ENCODE results near the gene ANKLE1. TPM values are rescaled to one million over a fixed set of nuclear protein-coding genes. Genes with fewer than 3 reads are reported as not detected.

ANKLE1 gene, protein sequence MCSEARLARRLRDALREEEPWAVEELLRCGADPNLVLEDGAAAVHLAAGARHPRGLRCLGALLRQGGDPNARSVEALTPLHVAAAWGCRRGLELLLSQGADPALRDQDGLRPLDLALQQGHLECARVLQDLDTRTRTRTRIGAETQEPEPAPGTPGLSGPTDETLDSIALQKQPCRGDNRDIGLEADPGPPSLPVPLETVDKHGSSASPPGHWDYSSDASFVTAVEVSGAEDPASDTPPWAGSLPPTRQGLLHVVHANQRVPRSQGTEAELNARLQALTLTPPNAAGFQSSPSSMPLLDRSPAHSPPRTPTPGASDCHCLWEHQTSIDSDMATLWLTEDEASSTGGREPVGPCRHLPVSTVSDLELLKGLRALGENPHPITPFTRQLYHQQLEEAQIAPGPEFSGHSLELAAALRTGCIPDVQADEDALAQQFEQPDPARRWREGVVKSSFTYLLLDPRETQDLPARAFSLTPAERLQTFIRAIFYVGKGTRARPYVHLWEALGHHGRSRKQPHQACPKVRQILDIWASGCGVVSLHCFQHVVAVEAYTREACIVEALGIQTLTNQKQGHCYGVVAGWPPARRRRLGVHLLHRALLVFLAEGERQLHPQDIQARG
- 0.04 TPM for total RNA-seq

- peak; percentile 23 for ATAC-seq
Measured at GRCh38 chr19:17281391-17282304, at the start of gene ANKLE1. TSS of gene ANKLE1 (plus strand) at chr19:17281901. CDS start at chr19:17281921, 20 bp downstream.

- ATAC-seq = no peak
Measured at GRCh38 chr19:17232258-17232657, 49.4 kb upstream of the ANKLE1 start.

GRCh38 chr19:17234911-17235299, 46.8 kb upstream of the ANKLE1 start:
- peak; percentile 60 for ATAC-seq

DNA sequence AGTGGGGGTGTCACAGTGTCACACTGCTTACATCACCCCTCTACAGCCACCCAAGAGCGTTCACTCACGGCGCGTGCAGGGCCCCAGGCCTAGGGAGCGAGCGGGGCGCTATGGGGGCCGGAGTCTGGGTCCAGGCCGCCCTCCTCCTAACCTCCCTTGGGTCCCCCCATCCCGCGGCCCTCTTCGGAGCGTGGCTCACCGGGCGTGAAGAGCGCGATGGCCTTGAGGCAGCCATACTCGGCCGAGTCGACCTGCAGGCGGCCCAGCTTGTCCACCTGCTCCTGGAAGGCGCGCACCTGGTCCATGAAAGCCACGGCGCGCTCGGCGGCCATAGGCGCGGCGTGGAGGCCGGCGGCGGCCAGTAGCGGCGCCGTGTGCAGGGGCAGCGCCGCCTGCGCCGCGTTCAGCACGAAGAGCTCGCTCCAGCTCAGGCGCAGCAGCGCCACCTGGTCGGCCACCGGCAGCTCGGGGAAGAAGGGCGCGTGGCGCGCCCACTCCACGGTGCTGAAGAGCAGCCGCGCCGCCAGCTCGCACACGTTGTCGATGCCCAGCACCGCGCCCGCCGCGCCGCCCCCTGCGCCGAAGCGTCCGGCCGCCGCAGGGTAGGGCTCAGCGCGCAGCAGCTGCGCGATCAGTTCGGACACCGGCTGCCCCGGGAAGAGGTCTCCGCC, 46.3 kb upstream of the ANKLE1 start:
- ATAC-seq = peak; percentile 75

- ATAC-seq = peak; percentile 8
Measured at GRCh38 chr19:17235971-17236777, 45.5 kb upstream of the ANKLE1 start.

DNA sequence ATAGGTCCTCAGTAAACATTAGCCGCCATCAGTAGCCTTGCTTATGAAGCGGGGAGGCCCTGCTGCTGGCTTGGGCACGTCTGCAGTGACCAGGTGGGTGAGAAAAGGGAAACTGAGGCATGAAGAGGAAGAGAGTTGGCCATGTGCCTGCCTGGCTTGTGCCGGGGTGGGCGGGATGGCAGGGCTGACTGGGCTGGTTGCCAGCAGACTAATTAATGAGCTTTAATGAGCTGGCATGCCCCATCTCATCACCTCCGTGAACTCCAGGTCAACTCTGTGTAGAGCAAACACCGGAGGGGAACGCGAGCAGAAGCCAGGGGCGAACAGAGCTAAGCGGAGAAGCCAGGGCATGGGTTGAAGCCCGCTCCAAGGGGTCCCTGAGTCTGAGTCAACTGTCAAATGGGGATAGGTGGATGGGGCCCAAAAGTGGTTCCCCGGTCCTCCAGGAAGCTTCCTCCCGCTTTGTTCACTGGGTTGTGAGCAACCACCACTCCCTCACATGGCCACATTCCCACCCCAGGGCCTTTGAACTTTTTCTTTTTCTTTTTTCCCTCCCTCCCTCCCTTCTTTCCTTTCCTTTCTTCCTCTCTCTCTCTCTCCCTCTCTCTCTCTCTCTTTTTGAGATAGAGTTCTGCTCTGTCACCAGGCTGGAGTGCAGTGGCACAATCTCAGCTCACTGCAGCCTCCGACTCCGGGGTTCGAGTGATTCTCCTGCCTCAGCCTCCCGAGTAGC, 44.7 kb upstream of the ANKLE1 start:
- ATAC-seq = no peak

DNA sequence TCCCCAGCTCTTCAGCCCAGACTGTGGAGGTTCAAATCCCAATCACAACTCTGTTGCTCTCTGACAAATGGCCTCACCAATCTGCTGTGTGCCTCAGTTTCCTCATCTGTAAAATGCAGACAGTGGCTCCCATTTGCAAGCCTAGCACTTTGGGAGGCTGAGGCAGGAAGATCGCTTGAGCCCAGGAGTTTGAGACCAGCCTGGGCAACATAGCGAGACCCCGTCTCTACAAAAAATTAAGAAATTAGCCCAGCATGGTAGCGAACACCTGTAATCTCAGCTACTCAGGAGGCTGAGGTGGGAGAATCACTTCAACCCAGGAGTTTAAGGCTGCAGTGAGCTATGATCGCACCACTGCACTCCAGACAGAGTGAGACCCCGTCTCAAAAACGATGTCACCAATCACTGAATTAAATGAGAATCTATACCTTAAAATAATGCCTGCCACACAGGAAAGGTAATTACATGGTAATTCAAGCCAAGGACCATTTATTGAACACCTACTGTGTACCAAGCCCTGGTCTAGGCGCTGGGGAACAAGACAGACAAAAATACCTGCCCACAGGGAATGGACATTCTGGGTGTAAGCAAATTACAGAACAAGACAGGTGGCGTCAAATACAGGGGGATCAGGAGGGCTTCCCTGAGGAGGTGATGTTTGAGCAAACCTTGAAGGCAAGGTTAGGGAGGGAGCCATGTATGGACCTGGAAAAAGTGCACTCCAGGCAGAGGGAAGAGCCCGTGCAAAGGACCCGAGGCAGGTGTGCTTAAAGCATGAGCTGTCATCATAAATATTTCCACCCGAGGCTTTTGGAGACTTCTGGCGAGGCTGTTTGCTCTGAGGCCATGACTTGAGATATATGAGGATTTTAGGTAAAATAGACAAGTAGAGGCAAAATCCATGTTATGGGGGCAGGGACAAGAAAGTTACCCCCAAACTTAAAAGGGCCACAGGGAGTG, 43.7 kb upstream of the ANKLE1 start:
- no peak for ATAC-seq

GRCh38 chr19:17240062-17240752, 41.5 kb upstream of the ANKLE1 start:
- no peak for ATAC-seq

GRCh38 chr19:17240826-17241399, 40.8 kb upstream of the ANKLE1 start:
- ATAC-seq = no peak

DNA sequence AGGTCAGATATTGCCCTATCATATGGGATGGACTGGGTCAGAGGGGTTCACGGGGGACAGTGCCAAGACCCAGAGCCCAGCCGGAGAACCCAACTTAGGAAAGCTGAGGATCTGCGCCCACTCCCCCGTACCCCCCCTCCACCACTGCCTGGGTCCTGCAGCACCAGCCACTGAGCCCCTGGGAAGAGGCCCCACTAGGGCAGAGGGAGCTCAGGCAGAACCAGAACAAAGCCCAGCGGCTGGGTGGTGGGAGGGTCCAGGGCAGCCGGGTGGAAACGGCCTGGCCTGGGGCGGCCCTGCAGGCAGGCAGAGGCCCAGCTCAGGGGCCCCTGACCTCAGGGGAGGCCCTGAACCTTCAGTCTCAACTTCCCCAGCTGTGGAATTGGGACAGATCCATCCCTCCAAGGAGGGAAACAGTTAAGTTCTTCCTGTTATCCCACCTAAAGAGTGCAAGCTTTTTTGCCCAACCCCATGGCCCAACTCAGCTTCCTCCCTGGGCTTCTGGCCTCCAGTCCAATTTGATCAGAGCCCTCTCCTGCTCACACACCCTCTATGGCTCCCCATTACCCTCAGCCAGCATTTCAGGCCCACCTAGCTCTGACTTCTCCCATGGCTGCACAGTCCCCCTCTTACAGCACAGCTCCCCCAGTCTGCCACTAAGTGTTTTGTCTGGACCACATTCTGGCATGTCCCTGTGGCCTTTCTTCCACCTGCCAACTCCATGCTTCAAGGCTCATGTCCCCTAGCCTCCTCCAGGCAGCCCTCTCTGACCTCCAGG, 39.1 kb upstream of the ANKLE1 start:
- no peak for ATAC-seq

DNA sequence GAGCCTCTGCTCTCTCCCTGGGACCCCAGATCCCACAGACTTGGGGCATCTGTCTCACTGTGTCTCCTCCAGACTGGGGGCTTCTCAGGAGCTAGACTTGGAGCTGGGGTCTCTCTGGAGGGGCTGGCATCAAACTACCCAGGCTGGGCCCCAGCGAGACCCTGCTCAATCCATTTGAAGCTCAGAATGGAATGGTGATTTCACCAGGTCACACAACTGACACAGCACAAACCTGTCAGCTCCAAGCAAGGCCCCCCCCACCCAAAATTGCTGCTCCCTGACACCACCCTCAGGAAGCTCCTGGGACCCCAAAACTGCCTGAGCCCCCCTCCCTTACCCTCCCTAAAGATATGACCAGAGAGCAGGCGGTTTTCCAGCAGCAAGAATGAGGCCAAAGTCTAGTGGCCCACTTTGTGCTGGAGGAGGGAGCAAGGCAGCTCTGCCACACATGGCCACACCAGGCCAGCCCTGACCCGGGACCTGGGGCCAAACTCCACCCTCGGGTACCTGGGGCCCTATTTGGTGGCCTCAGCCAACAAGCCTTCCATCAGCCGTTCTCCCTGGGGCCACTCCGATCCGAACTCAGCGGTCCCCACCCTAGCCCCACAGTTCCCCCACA, 38.4 kb upstream of the ANKLE1 start:
- no peak for ATAC-seq

DNA sequence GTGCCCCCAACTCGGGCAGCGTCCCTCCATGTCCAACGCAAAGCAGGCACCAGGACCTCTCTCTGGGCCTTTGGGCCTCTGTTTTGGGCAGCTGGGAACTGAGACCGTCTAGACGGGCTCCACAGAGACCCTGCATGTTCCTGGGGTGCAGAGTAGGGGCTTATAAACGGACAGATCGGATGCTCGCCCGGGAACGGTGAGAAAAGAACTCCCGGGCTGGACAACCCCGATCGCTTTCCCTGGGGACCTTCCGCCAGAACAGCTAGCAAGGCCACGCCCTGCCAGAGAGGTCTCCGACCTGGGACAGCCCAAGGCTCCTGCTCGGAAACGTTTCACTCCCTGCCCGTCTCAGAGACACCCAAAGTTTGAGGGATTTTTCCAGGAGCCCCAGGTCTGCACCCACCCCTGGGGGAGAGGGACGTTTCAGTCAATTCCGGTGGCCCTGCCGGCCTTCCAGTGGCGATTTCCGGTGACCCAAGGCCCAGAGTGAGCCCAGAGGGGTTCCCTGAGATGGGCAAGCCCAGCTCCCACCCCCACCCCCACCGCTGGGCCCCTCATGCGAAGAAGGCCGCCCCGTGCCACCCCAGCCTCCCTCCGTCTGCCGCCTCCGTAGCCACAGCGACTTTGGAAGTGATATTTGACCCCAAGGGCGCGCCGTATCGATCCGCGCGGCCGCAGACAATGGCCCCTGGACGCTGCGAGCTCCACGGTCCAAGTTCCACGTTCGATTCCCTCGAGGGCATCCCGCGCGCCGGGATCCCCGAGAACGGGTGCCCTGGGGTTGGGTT, 37.7 kb upstream of the ANKLE1 start:
- ATAC-seq = no peak

DNA sequence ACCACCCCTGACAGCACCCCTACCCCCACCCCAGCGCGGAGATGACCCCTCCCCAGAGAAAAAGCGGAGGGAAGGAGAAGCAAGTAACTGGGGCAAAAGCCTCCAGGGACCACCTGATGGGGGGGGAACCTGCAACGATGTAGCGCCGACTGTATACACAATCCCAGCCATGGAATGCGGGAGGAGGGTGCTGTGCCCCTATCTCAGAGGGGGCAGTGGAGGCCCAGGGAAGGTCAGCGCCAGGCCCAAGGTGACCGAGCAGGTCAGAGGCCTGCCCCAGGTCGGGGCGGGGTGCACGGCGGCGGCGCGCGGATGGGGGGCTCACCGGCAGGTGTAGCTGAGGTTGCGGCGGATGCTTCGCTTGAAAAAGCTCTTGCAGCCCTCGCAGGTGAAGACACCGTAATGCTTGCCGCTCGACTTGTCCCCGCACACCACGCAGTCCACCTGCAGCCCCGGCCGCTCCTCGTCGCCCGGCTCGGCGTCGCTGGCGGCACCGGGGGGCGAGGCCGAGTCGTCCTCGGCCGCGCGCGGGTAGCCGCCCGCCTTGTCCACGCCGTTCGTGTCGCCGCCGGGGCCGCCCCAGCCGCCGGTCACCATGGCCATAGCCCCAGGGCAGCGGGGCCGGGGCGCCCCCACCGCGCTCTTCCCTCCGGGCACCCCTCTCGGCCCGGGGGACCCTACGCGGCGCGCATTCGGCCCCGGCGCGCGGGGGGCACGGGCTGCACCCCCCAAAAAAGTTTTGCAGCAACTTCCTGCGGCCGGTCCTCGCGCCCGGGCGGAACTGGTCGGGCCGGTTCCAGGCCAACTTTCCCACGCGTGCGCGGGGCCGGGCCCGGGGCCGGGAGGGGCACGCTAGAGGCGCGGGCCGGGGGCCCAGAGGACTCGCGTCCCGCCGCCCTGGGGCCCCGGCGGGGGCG, 36.8 kb upstream of the ANKLE1 start:
- ATAC-seq = no peak

GRCh38 chr19:17245535-17245984, 36.1 kb upstream of the ANKLE1 start, which contains the start of gene NR2F6:
TSS of gene NR2F6 (minus strand) at chr19:17245919. CDS start at chr19:17245220, 699 bp downstream.
- no peak for ATAC-seq
